ENCODE data around the gene FSTL3. TPM values are rescaled to one million over a fixed set of nuclear protein-coding genes. Genes with fewer than 3 reads are reported as not detected.

The FSTL3 gene
- total RNA-seq (2022; extraction: Qiagen RNA extraction): 215 to 309 TPM (median 261 TPM) in 5 replicates

DNA sequence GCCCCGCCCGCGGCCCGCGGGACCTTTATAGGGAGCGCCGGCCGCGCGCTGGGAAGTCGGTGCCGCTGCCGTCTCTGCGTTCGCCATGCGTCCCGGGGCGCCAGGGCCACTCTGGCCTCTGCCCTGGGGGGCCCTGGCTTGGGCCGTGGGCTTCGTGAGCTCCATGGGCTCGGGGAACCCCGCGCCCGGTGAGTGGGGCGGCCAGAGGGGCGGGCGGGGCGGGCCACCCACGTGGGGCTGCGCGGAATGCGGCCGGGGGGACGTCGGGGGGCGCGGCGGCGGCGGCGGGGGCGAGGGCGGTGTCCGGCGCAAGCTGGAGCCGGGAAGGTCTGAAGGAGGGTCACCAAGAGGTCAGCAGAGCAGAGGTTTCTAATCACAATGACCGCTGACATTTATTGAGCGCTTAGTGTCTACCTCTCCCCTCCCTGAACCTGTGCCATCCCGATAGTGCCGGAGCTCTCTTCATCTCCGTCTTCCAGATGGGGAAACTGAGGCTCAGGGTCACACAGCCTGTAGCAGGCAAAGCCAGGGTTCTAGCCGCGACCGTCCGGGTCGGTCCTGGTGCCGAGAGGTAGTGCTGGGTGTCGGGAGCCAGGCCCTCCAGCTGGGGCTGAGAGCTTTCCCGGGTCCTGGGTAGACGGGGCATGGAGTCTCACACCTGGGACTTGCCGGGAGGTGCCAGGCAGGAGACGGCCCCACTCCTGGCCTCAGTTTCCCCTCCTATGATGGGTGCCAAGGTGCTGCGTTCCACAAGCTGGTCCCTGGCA, at the start of gene FSTL3:
FSTL3 (plus strand) TSS at position 54 of the 767 bp plus-strand sequence; CDS start at position 86, 32 bp downstream.

DNA sequence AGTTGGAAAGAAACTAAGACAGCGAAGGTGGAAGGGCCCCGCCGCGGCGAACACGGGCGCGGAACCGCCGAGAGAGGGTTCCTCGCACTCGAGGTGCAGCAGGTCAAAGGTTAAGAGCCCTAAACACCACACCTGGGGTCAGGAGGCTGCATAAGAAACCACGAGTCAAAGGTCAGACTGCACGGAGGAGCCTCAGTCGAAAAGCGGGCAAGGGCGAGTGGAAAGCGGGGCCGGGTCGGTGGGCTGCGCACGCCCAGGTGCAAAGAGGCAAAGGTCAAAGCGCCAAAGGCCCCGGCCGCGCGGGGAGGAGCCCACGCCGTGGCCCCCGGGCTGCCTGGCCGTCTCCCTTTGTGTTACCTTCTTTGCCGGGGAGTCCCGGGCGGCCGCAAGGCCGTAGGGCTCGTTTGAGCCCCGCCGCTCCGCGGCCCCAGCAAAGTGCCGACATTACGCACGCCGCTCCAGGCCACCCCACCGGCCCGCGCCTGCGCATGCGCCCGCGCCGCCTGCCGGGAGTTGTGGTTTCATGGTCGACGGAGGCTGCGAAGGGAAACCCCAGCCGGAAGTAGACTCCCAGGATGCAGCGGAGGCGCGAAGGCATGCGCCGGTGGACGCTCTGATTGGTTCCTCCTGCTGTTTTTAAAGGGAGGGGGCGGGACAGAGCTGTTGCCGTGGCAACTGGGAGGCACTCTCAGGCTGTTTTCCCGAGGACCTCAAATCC, 43.0 kb upstream of the FSTL3 start, which contains the start of gene POLRMT:
POLRMT (minus strand) TSS at position 470 of the 718 bp plus-strand sequence; CDS start at position 445, 25 bp downstream.

DNA sequence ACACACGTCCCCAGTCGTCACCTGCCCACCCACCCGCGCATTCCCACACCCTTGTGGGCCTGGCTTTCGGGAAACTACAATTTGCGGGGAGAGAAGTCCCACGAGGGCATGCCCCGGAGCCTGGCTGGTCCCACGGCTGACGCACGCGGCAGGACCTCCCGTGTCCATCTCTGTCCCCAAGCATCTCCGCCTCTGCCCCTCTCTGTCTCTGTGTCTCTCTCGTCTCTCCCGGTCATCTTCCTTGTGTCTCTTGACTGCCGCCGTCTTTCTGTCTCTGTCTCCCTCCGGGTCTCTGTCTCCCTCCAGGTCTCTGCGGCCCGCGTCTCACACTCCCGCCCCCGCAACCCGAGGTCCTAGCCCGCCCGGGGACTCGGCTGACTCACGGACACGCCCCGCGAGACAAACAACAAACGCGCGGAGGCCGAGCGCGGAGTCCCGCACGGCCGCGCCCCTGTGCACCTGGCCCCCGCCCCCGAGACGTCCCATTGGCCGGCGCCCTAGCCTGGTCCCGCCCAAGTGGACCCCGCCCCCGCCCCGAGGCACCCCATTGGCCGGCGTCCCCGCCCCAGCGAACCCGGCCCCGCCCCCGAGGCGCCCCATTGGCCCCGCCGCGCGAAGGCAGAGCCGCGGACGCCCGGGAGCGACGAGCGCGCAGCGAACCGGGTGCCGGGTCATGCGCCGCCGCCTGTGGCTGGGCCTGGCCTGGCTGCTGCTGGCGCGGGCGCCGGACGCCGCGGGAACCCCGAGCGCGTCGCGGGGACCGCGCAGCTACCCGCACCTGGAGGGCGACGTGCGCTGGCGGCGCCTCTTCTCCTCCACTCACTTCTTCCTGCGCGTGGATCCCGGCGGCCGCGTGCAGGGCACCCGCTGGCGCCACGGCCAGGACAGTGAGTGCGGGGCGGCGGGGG, 36.7 kb upstream of the FSTL3 start, which contains the start of gene FGF22:
FGF22 (plus strand) TSS at position 627 of the 908 bp plus-strand sequence; CDS start at position 674, 47 bp downstream.

DNA sequence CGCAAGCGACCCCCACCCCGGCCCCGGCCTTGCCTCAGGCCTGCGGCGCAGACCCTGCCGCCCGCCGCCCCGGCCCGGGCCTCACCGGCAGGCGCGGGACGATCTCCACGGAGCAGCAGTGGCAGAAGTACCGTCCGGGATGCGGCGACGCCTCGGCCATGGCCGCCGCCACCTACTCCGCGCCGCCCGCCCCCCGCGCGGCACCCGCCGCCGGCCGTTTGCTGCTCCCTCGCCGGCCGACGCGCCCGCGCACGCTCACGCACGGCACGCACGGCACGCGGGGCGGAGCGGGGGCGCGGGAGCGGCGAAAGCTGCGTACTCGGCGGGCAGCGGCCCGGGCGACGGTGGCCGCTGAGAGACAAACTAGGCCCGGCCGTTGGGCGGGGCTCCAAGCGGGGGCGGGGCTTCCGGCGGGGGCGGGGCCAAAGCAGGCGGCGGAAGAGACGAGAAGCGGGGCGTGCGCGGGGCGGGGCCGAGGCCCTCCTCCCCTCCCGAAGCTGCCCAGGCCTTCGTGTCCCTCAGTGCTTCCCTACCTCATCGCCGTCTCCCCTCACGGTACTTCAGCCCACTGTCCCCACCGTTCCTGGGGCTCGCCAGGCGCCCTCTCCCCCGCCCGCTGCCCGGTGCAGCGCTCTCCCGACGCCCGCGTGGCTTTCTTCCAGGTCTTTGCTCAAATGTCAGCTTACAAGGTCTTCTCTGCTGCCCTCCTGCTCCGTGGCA, 13.1 kb upstream of the FSTL3 start, which contains the start of gene RNF126:
RNF126 (minus strand) TSS at position 253 of the 720 bp plus-strand sequence; CDS start at position 160, 93 bp downstream.

DNA sequence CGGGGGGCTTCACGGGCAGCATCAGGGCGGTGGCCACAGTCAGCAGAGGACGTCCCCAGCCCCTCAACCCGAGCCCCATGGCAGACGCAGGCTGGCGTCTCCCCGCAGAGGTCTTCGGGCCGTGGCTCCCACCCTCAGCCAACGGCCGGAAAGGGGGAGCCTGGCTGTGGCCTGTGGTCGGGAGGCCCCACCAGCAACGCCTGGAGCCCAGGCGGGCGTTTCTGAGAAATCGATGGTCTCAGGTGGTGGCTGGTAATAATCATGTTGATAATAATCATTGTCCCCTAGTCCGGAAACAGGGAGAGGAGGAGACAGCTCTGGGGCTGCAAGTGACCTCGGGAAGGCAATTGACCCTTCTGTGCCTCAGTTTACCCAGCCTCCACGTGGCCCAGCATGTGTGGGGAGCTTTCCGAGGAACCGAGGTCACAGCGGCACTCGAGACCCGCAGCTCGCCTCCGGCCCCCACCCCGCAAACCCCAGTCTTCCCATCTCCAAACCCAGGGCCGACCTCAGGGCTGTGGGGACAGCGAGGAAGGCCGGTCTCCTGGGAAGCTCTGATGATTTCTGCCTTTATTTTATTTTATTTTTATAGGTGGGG, 19.3 kb downstream of the FSTL3 start, which contains the start of gene PRSS57:
PRSS57 (minus strand) TSS at position 101 of the 598 bp plus-strand sequence; CDS start at position 79, 22 bp downstream.

DNA sequence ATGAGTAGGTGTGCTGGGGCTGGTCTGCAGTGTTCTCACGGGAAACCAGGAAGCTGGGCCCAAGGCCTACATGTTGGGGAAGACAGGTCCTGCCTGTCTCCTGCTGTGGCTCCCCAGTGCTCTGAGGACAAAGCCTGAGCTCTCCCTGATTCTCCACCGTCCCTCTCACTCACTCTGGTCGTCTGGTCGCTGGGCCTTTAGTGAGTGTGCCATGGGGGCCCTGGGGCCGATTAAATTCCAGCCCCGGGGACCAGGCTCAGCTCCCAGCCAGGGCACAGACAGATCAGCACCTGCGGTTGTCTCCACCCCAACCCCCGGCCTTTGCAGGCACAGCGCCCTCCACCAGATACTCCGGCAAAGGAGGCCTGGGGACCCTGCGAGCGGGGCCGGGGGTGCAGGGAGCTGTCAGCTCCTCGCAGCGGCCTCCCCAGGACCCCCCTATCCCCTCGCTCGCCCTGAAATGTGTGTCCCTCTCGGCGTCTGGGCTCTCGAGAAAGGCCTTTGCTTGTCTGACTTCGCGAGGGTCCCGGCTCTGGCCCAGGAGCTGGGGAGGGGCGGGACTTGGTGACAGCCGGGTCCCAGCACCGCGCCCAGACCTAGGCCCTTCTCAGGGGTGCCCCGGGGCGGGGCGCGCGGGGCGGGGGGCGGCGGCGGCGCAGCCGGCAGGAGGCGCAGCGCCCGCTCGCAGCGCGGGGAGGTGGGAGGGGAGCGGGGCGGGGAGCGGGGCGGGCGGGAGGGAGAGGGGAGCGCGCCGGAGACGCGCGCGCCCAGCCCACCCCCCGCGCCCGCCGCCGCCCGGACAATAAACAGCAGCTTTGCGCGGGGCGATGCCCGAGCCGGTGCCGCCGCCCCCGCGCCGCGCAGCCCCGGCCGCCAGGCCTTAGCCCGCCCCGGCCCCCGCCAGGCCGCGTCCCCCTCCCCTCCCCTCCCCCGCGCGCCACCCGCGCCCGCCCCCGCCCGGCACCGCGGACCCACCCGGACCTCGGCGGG, 32.3 kb downstream of the FSTL3 start, which contains the start of gene PALM:
PALM (plus strand) TSS at position 782 of the 990 bp plus-strand sequence. CDS start 212 bp downstream, outside the sequence.

Other genes with a start within 250 kb of the FSTL3 start
- 0.62 to 1.6 TPM (median 1.1 TPM) in 5 replicates for gene SHC2, start 215.4 kb upstream of the FSTL3 start, total RNA-seq (2022; extraction: Qiagen RNA extraction)
- gene MADCAM1, start 179.9 kb upstream of the FSTL3 start, total RNA-seq (2022; extraction: Qiagen RNA extraction): 0.19 to 0.41 TPM (median 0.29 TPM) in 4 of 5 replicates, not detected in the other
- 9.8 to 14.9 TPM (median 12.2 TPM) in 5 replicates for gene TPGS1, start 168.9 kb upstream of the FSTL3 start, total RNA-seq (2022; extraction: Qiagen RNA extraction)
- gene CDC34, start 144.6 kb upstream of the FSTL3 start, total RNA-seq (2022; extraction: Qiagen RNA extraction): 58.4 to 88.6 TPM (median 84.7 TPM) in 5 replicates
- gene GZMM, start 132.3 kb upstream of the FSTL3 start, total RNA-seq (2022; extraction: Qiagen RNA extraction): 0.19 to 0.32 TPM (median 0.23 TPM) in 4 of 5 replicates, not detected in the other
- gene BSG, start 103.8 kb upstream of the FSTL3 start, total RNA-seq (2022; extraction: Qiagen RNA extraction): 604 to 721 TPM (median 693 TPM) in 5 replicates
- gene HCN2, start 86.5 kb upstream of the FSTL3 start, total RNA-seq (2022; extraction: Qiagen RNA extraction): 22.0 to 39.5 TPM (median 33.9 TPM) in 5 replicates
- gene POLRMT, start 42.9 kb upstream of the FSTL3 start, total RNA-seq (2022; extraction: Qiagen RNA extraction): 68.6 to 97.5 TPM (median 89.4 TPM) in 5 replicates
- gene FGF22, start 36.5 kb upstream of the FSTL3 start, total RNA-seq (2022; extraction: Qiagen RNA extraction): 0.26 to 0.68 TPM (median 0.39 TPM) in 5 replicates
- gene RNF126, start 13.2 kb upstream of the FSTL3 start, total RNA-seq (2022; extraction: Qiagen RNA extraction): 48.1 to 71.4 TPM (median 68.3 TPM) in 5 replicates
- 0.14 TPM in 1 of 5 replicates, not detected in the others for gene PRSS57, start 19.1 kb downstream of the FSTL3 start, total RNA-seq (2022; extraction: Qiagen RNA extraction)
- gene PALM, start 32.5 kb downstream of the FSTL3 start, total RNA-seq (2022; extraction: Qiagen RNA extraction): 11.0 to 17.2 TPM (median 15.6 TPM) in 5 replicates
- gene MISP, start 74.7 kb downstream of the FSTL3 start, total RNA-seq (2022; extraction: Qiagen RNA extraction): 60.7 to 84.1 TPM (median 81.1 TPM) in 5 replicates
- gene PTBP1, start 121.1 kb downstream of the FSTL3 start, total RNA-seq (2022; extraction: Qiagen RNA extraction): 179 to 224 TPM (median 212 TPM) in 5 replicates
- 2.6 to 5.1 TPM (median 3.6 TPM) in 5 replicates for gene PLPPR3, start 145.6 kb downstream of the FSTL3 start, total RNA-seq (2022; extraction: Qiagen RNA extraction)
- gene AZU1, start 151.4 kb downstream of the FSTL3 start, total RNA-seq (2022; extraction: Qiagen RNA extraction): 0.20 to 0.28 TPM (median 0.24 TPM) in 4 of 5 replicates, not detected in the other
- gene PRTN3, start 164.6 kb downstream of the FSTL3 start, total RNA-seq (2022; extraction: Qiagen RNA extraction): 0.17 to 0.66 TPM (median 0.42 TPM) in 5 replicates
- 0.09 to 0.23 TPM (median 0.17 TPM) in 4 of 5 replicates, not detected in the other for gene ELANE, start 175.9 kb downstream of the FSTL3 start, total RNA-seq (2022; extraction: Qiagen RNA extraction)
- gene CFD, start 183.3 kb downstream of the FSTL3 start, total RNA-seq (2022; extraction: Qiagen RNA extraction): 10.1 to 20.7 TPM (median 16.8 TPM) in 5 replicates
- 12.6 to 23.8 TPM (median 22.5 TPM) in 5 replicates for gene MED16, start 216.8 kb downstream of the FSTL3 start, total RNA-seq (2022; extraction: Qiagen RNA extraction)
- not detected in 5 replicates for gene RNU6-9, start 217.1 kb downstream of the FSTL3 start, total RNA-seq (2022; extraction: Qiagen RNA extraction)
- 24.0 to 40.9 TPM (median 35.3 TPM) in 5 replicates for gene R3HDM4, start 236.8 kb downstream of the FSTL3 start, total RNA-seq (2022; extraction: Qiagen RNA extraction)
- gene KISS1R, start 240.9 kb downstream of the FSTL3 start, total RNA-seq (2022; extraction: Qiagen RNA extraction): 0.19 to 0.43 TPM (median 0.21 TPM) in 5 replicates
- gene ARID3A, start 249.6 kb downstream of the FSTL3 start, total RNA-seq (2022; extraction: Qiagen RNA extraction): 2.8 to 6.6 TPM (median 5.6 TPM) in 5 replicates

Data from A549 treated with dexamethasone at 1 μM for 4 hours (cell line).